ENCODE measurements around the gene RHOT1. TPM values are rescaled to one million over a fixed set of nuclear protein-coding genes. Genes with fewer than 3 reads are reported as not detected.

The RHOT1 gene
- total RNA-seq, 1 donor: 47.0 TPM

DNA sequence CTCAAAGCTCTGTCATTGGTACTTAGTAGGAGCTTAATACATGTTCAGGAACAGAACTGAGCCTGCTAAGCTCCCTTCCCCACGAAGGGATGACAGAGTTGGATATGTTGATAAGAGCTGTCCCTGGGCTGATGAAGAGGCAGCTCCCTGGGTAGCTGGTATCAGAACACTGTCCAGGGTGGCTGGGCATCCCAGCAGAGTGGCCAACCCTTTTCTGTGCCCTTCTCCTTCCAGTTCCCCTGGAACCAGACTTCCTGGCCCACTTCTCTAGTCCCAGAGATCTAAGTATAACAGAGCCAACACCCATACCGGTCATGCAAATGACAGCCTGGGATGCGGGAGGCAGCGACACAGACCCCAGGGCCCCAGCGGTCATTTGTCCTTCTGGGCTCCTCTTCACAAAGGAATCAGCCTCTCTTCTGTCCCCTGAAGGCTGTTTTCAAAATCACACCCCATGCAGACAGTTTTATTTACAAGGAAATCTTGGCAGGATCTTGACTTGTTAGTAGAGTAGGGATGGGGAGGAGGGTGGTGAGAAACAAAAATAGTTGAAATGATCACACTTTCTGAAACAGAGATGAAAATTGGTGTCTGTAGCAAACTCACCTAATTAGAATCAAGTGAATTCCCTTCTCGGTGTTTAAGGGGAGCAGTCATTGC lies 122.0 kb downstream of the RHOT1 start:
- no peaks in the 10 kb centered on the region for H4K20me1 ChIP-seq (ENCODE audit: insufficient read depth, low read length)
- no peaks in the 10 kb centered on the region for H3K9me3 ChIP-seq (ENCODE audit: low read depth, low read length)
- H3K36me3 ChIP-seq (ENCODE audit: insufficient read depth, low read length): no peaks in the 10 kb centered on the region
- H3K4me1 ChIP-seq (ENCODE audit: insufficient read depth, low read length): peaks cover 5% of the 10 kb centered on the region
- peaks cover 75% of the 10 kb centered on the region for H3K27me3 ChIP-seq (ENCODE audit: insufficient read depth, low read length)
- no peaks in the 10 kb centered on the region for H3K79me2 ChIP-seq (ENCODE audit: insufficient read depth, low read length)
- no peak overlapping the region for H3K27ac ChIP-seq (ENCODE audit: low read depth, low read length)
- H3K4me3 ChIP-seq (ENCODE audit: insufficient read depth, low read length): no peak overlapping the region
- no peak overlapping the region for H2AFZ ChIP-seq (ENCODE audit: low read length)
- H3K4me2 ChIP-seq (ENCODE audit: insufficient read depth, low read length): no peak overlapping the region
- DNase-seq (ENCODE audit: insufficient read length, low spot score, missing footprints): peak; percentile 86
- TF ChIP-seq, protein P1, sequence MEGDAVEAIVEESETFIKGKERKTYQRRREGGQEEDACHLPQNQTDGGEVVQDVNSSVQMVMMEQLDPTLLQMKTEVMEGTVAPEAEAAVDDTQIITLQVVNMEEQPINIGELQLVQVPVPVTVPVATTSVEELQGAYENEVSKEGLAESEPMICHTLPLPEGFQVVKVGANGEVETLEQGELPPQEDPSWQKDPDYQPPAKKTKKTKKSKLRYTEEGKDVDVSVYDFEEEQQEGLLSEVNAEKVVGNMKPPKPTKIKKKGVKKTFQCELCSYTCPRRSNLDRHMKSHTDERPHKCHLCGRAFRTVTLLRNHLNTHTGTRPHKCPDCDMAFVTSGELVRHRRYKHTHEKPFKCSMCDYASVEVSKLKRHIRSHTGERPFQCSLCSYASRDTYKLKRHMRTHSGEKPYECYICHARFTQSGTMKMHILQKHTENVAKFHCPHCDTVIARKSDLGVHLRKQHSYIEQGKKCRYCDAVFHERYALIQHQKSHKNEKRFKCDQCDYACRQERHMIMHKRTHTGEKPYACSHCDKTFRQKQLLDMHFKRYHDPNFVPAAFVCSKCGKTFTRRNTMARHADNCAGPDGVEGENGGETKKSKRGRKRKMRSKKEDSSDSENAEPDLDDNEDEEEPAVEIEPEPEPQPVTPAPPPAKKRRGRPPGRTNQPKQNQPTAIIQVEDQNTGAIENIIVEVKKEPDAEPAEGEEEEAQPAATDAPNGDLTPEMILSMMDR (IDR thresholded peaks at IDR 0.05; ENCODE audit: extremely low read depth, low read depth, low read length): no peak

DNA sequence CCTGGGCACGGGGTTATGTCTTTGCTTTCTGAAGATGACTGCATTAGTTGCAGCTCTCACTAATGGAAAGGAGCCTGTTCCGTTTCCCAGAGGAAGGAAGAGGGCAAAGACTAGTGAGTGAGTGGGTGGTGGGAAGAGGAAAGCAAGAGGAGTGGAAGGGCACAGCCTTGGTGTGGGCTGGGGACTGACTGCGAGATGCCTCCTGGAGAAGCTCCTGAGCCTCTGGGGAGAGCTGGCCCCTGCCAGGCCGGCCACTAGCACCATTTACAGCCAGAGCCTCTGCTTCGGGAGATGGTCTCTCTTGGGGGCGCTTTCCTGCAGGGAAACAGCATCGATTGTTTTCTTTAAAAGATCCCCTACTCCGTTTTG lies 122.5 kb downstream of the RHOT1 start:
- Histone ChIP-seq H3K27me3 (ENCODE audit: insufficient read depth, low read length) (peaks cover 80% of the 10 kb centered on the region), H2AFZ (ENCODE audit: low read length) (no peak overlapping the region)

DNA sequence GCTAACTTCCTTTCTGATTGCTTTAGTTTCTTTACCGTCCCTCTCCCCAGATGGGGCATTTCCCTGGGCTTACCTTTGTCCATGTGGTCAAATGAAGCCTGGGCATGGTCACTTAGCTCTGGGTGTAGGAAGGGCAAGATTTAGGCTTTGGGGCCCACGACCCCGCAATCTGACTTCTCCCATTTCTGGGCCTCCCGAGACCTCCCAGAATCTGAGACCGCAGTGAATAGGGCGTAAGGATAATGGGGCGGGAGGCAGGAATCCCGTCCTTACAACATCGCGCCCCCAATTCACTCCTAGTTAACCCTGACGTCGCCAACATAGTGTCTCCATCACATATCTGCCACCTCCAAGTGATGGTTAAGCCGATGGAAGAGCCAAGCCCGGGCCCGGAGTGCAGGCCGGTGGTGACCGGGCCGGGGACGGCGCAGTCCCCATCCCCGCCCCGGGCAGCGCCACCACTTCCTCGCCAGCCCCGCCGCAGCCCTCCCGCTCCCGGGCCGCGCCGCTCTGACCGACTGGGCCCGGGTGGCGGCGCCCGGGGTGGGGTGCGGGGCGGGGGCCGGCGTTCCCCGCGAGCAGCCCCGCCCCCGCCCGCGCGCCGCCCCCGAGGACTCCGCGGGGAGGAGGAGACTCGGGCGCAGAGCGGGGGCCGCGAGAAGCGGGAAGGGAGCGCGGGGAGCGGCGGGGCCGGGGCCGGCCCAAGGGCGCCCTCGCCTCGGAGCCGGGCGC lies 123.1 kb downstream of the RHOT1 start, which contains the start of gene RHBDL3:
RHBDL3 (plus strand) TSS at position 641 of the 732 bp plus-strand sequence. CDS start 358 bp downstream, outside the sequence.
- Histone ChIP-seq H3K9me3 (ENCODE audit: low read depth, low read length) (no peaks in the 10 kb centered on the region), H2AFZ (ENCODE audit: low read length) (no peak within 1 kb of the TSS), H3K27ac (ENCODE audit: low read depth, low read length) (no peak within 1 kb of the TSS), H3K27me3 (ENCODE audit: insufficient read depth, low read length) (peaks cover 80% of the 10 kb centered on the region), H3K79me2 (ENCODE audit: insufficient read depth, low read length) (no peaks in the 10 kb centered on the region), H3K36me3 (ENCODE audit: insufficient read depth, low read length) (no peaks in the 10 kb centered on the region), H3K4me2 (ENCODE audit: insufficient read depth, low read length) (peak within 1 kb of the TSS; percentile 55), H4K20me1 (ENCODE audit: insufficient read depth, low read length) (no peaks in the 10 kb centered on the region), H3K4me3 (ENCODE audit: insufficient read depth, low read length) (peak within 1 kb of the TSS; percentile 35), H3K4me1 (ENCODE audit: insufficient read depth, low read length) (peaks cover 5% of the 10 kb centered on the region)
- DNase-seq (ENCODE audit: insufficient read length, low spot score, missing footprints): peak; percentile 88
- TF ChIP-seq, protein P1 (IDR thresholded peaks at IDR 0.05; ENCODE audit: extremely low read depth, low read depth, low read length): no peak

More for the DNA sequence above, 122.5 kb downstream of the RHOT1 start:
- H3K27ac ChIP-seq (ENCODE audit: low read depth, low read length): no peak overlapping the region
- H4K20me1 ChIP-seq (ENCODE audit: insufficient read depth, low read length): no peaks in the 10 kb centered on the region
- H3K79me2 ChIP-seq (ENCODE audit: insufficient read depth, low read length): no peaks in the 10 kb centered on the region
- H3K4me1 ChIP-seq (ENCODE audit: insufficient read depth, low read length): peaks cover 5% of the 10 kb centered on the region
- peak overlapping the region; percentile 36 for H3K4me2 ChIP-seq (ENCODE audit: insufficient read depth, low read length)
- peak; percentile 72 for DNase-seq (ENCODE audit: insufficient read length, low spot score, missing footprints)
- H3K36me3 ChIP-seq (ENCODE audit: insufficient read depth, low read length): no peaks in the 10 kb centered on the region
- H3K9me3 ChIP-seq (ENCODE audit: low read depth, low read length): no peaks in the 10 kb centered on the region
- TF ChIP-seq, protein P1 (IDR thresholded peaks at IDR 0.05; ENCODE audit: extremely low read depth, low read depth, low read length): no peak
- H3K4me3 ChIP-seq (ENCODE audit: insufficient read depth, low read length): no peak overlapping the region

DNA sequence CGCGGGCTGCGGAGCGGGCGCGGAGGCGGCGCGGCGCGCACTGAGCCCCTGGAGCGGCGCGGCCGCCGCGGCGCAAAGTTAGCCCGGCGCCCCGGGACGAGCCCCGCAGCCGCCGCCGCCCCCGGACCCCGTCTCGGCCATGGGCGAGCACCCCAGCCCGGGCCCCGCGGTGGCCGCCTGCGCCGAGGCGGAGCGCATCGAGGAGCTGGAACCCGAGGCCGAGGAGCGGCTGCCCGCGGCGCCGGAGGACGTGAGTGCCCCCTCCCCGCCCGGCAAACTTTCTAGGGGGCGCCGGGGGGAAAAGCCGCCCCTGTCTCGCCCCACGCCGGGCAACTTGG lies 123.7 kb downstream of the RHOT1 start:
- H3K9me3 ChIP-seq (ENCODE audit: low read depth, low read length): no peaks in the 10 kb centered on the region
- H4K20me1 ChIP-seq (ENCODE audit: insufficient read depth, low read length): no peaks in the 10 kb centered on the region
- no peak overlapping the region for H3K27ac ChIP-seq (ENCODE audit: low read depth, low read length)
- H3K79me2 ChIP-seq (ENCODE audit: insufficient read depth, low read length): no peaks in the 10 kb centered on the region
- peak overlapping the region; percentile 55 for H3K4me2 ChIP-seq (ENCODE audit: insufficient read depth, low read length)
- no peak overlapping the region for H2AFZ ChIP-seq (ENCODE audit: low read length)
- H3K36me3 ChIP-seq (ENCODE audit: insufficient read depth, low read length): no peaks in the 10 kb centered on the region
- TF ChIP-seq, protein P1 (IDR thresholded peaks at IDR 0.05; ENCODE audit: extremely low read depth, low read depth, low read length): no peak
- H3K27me3 ChIP-seq (ENCODE audit: insufficient read depth, low read length): peaks cover 78% of the 10 kb centered on the region
- H3K4me3 ChIP-seq (ENCODE audit: insufficient read depth, low read length): peak overlapping the region; percentile 35
- DNase-seq (ENCODE audit: insufficient read length, low spot score, missing footprints): peak; percentile 47
- H3K4me1 ChIP-seq (ENCODE audit: insufficient read depth, low read length): peaks cover 5% of the 10 kb centered on the region

Measured in osteoblast (primary cell).